ENCODE results near the gene TRAF1. TPM values are rescaled to one million over a fixed set of nuclear protein-coding genes. Genes with fewer than 3 reads are reported as not detected.

TRAF1 gene
- total RNA-seq, 1 experiment from 2014 or later, result 1.4 TPM

GRCh38 chr9:120917929-120918762 is 8.4 kb downstream of the TRAF1 start:
- H3K79me1 ChIP-seq (ENCODE audit: insufficient read depth, low read depth, low read length, poor library complexity, severe bottlenecking), result no peaks in the 10 kb centered on the region
- H2BK15ac ChIP-seq (ENCODE audit: low read depth, low read length), result no peak overlapping the region
- TF ChIP-seq CTCF (conservative IDR thresholded peaks at IDR 0.05), result no peak
- Mint-ChIP-seq H3K9me3 (peaks cover 0 to 4% of the 10 kb centered on the region in 2 experiments; a peak in 2 of 5 replicates), H3K27me3 (ENCODE audit: low read depth) (no peaks in the 10 kb centered on the region), H3K4me1 (peaks cover 31 to 57% of the 10 kb centered on the region in 2 experiments), H3K4me3 (no peak overlapping the region), H3K27ac (no peak overlapping the region), H3K36me3 (ENCODE audit: insufficient read depth in 1 of 3, low read depth in 3 of 3) (peaks cover 0 to 6% (median 5%) of the 10 kb centered on the region in 3 experiments; a peak in 3 of 7 replicates)
- H2BK12ac ChIP-seq (ENCODE audit: insufficient read length, low read depth, low read length), result no peak overlapping the region
- H2BK20ac ChIP-seq (ENCODE audit: low read depth, low read length, poor library complexity, severe bottlenecking), result no peak overlapping the region
- no peak overlapping the region for H3K27ac ChIP-seq (ENCODE audit: insufficient read length, low read depth, low read length)
- no peaks in the 10 kb centered on the region for H3K27me3 ChIP-seq (ENCODE audit: insufficient read depth, low read length)
- no peak overlapping the region for H4K8ac ChIP-seq (replicated peaks; ENCODE audit: insufficient read length, low read depth, low read length)
- no peaks in the 10 kb centered on the region for H3K9me3 ChIP-seq (ENCODE audit: control insufficient read depth, low read depth, low read length)
- H3K23ac ChIP-seq (ENCODE audit: insufficient read length, low read depth, low read length), result no peak overlapping the region
- H3K4me1 ChIP-seq (ENCODE audit: insufficient read depth, low read length), result 0 out of 2 replicates have a peak, but pooled peaks cover 3% of the 10 kb centered on the region
- H3K18ac ChIP-seq (ENCODE audit: insufficient read length, low read depth, low read length), result no peak overlapping the region
- no peak overlapping the region for H3K4me2 ChIP-seq (ENCODE audit: insufficient read depth, insufficient read length, low read length)
- H3K9ac ChIP-seq (ENCODE audit: extremely low read depth, insufficient read length, low read length), result no peak overlapping the region
- H2BK5ac ChIP-seq (ENCODE audit: insufficient read length, low read length), result no peak overlapping the region
- no peak overlapping the region for H3K56ac ChIP-seq (ENCODE audit: insufficient read length, low read depth, low read length)
- H3K79me2 ChIP-seq (ENCODE audit: insufficient read depth, low read length), result no peaks in the 10 kb centered on the region
- no peak overlapping the region for H4K5ac ChIP-seq (ENCODE audit: insufficient read length, low read depth, low read length)
- WGBS (ENCODE audit: extremely low coverage, insufficient read length, low lambda C conversion rate), result no CpG with 5 or more reads among the region's 4 CpGs
- H2AFZ ChIP-seq (ENCODE audit: low read length), result no peak overlapping the region
- H4K20me1 ChIP-seq (ENCODE audit: control insufficient read depth, insufficient read depth, insufficient read length), result no peaks in the 10 kb centered on the region
- no peaks in the 10 kb centered on the region for H3K23me2 ChIP-seq (ENCODE audit: insufficient read length, low read depth, low read length, poor library complexity, severe bottlenecking)
- H3T11ph ChIP-seq (ENCODE audit: low read length), result no peak overlapping the region
- H4K91ac ChIP-seq (ENCODE audit: insufficient read length, low read depth, low read length), result no peak overlapping the region
- no peak overlapping the region for H3K4ac ChIP-seq (ENCODE audit: low read depth, low read length)
- H3K14ac ChIP-seq (ENCODE audit: insufficient read depth, low read length), result no peak overlapping the region
- no peak overlapping the region for H2AK5ac ChIP-seq (ENCODE audit: insufficient read length, low read length)
- DNase-seq, result no peak
- H2BK120ac ChIP-seq (ENCODE audit: low read depth, low read length, poor library complexity, severe bottlenecking), result no peak overlapping the region
